HUES48 (cell line): Measurements from ENCODE around the gene SYCN.
"Not testable (repeated sequence)": the region's sequence is repeated elsewhere in the genome, so short reads cannot be mapped to it uniquely, and the experiment has no call there.

Experiments
- H3K27ac ChIP-seq: one replicate; pipeline ENCODE4 v1.7.0; 2013; ENCODE audit warnings: low read depth, low read length, inconsistent platforms
- H3K27me3 ChIP-seq: 2 replicates; pipeline ENCODE4 v1.6.1; 2013; ENCODE audit warnings: mild to moderate bottlenecking, low read length; ENCODE audit not compliant: control insufficient read depth, insufficient read depth
- H3K36me3 ChIP-seq: 2 replicates; pipeline ENCODE4 v1.6.1; 2013; ENCODE audit warnings: low read length; ENCODE audit not compliant: control insufficient read depth, insufficient read depth
- H3K4me1 ChIP-seq: 2 replicates; pipeline ENCODE4 v1.6.1; 2013; ENCODE audit warnings: mild to moderate bottlenecking, low read length; ENCODE audit not compliant: control insufficient read depth, insufficient read depth
- H3K4me3 ChIP-seq: 2 replicates; pipeline ENCODE4 v1.5.1; 2013; ENCODE audit warnings: mild to moderate bottlenecking, low read depth, low read length
- H3K9ac ChIP-seq: 2 replicates; pipeline ENCODE4 v1.6.1; 2013; ENCODE audit warnings: mild to moderate bottlenecking, low read depth, low read length, moderate library complexity
- H3K9me3 ChIP-seq: 2 replicates; pipeline ENCODE4 v1.6.1; 2013; ENCODE audit warnings: low read length; ENCODE audit not compliant: control insufficient read depth, insufficient read depth

The SYCN gene

GRCh38 chr19:39244410-39245100 is 40.5 kb upstream of the SYCN start, which contains the start of gene IFNL3:
Gene IFNL3, minus strand, starts transcription at chr19:39245006. Its CDS starts 39 bp downstream, at chr19:39244967.
- not testable (repeated sequence) for H3K9me3 ChIP-seq, H3K36me3 ChIP-seq, H3K4me1 ChIP-seq, H3K27ac ChIP-seq, H3K4me3 ChIP-seq, H3K9ac ChIP-seq
- peaks cover 30% of the 10 kb centered on the region for H3K27me3 ChIP-seq

GRCh38 chr19:39243741-39244140 is 39.7 kb upstream of the SYCN start:
- not testable (repeated sequence) for H3K4me3 ChIP-seq, H3K9ac ChIP-seq, H3K9me3 ChIP-seq, H3K4me1 ChIP-seq, H3K27ac ChIP-seq, H3K36me3 ChIP-seq
- peaks cover 29% of the 10 kb centered on the region for H3K27me3 ChIP-seq

- no peak overlapping the region for H3K9ac ChIP-seq
- no peaks in the 10 kb centered on the region for H3K4me1 ChIP-seq
- peaks cover 12% of the 10 kb centered on the region for H3K27me3 ChIP-seq
- H3K27ac ChIP-seq, result no peak overlapping the region
- H3K36me3 ChIP-seq, result no peaks in the 10 kb centered on the region
- no peak overlapping the region for H3K4me3 ChIP-seq
- no peaks in the 10 kb centered on the region for H3K9me3 ChIP-seq
Observed at GRCh38 chr19:39240421-39240820, 36.4 kb upstream of the SYCN start.

GRCh38 chr19:39238944-39239343 is 34.9 kb upstream of the SYCN start:
- H3K27ac ChIP-seq, result no peak overlapping the region
- H3K4me1 ChIP-seq, result no peaks in the 10 kb centered on the region

GRCh38 chr19:39238209-39238608 is 34.1 kb upstream of the SYCN start:
- H3K4me1 ChIP-seq, result no peaks in the 10 kb centered on the region
- H3K9me3 ChIP-seq, result no peaks in the 10 kb centered on the region
- H3K9ac ChIP-seq, result no peak overlapping the region
- H3K27me3 ChIP-seq, result peaks cover 12% of the 10 kb centered on the region
- H3K27ac ChIP-seq, result no peak overlapping the region
- H3K4me3 ChIP-seq, result no peak overlapping the region
- no peaks in the 10 kb centered on the region for H3K36me3 ChIP-seq

More at GRCh38 chr19:39238944-39239343, 34.9 kb upstream of the SYCN start:
- Histone ChIP-seq H3K9ac (no peak overlapping the region), H3K9me3 (no peaks in the 10 kb centered on the region), H3K36me3 (no peaks in the 10 kb centered on the region), H3K4me3 (no peak overlapping the region), H3K27me3 (peaks cover 12% of the 10 kb centered on the region)

- Histone ChIP-seq H3K27me3 (peaks cover 12% of the 10 kb centered on the region), H3K9me3 (no peaks in the 10 kb centered on the region), H3K4me3 (no peak overlapping the region), H3K27ac (no peak overlapping the region), H3K9ac (no peak overlapping the region), H3K4me1 (no peaks in the 10 kb centered on the region), H3K36me3 (no peaks in the 10 kb centered on the region)
Observed at GRCh38 chr19:39237200-39238184, 33.4 kb upstream of the SYCN start.

GRCh38 chr19:39236527-39236926 is 32.5 kb upstream of the SYCN start:
- Histone ChIP-seq H3K36me3 (no peaks in the 10 kb centered on the region), H3K9me3 (no peaks in the 10 kb centered on the region), H3K27me3 (peaks cover 12% of the 10 kb centered on the region), H3K9ac (no peak overlapping the region), H3K27ac (no peak overlapping the region), H3K4me3 (no peak overlapping the region), H3K4me1 (no peaks in the 10 kb centered on the region)

GRCh38 chr19:39232708-39233107 is 28.6 kb upstream of the SYCN start:
- H3K9ac ChIP-seq, result no peak overlapping the region
- H3K9me3 ChIP-seq, result no peaks in the 10 kb centered on the region
- H3K27ac ChIP-seq, result no peak overlapping the region
- no peaks in the 10 kb centered on the region for H3K4me1 ChIP-seq
- no peaks in the 10 kb centered on the region for H3K36me3 ChIP-seq
- no peak overlapping the region for H3K4me3 ChIP-seq
- no peaks in the 10 kb centered on the region for H3K27me3 ChIP-seq

GRCh38 chr19:39230096-39230764 is 26.2 kb upstream of the SYCN start:
- H3K27ac ChIP-seq, result no peak overlapping the region
- H3K27me3 ChIP-seq, result 0 out of 2 replicates have a peak, but pooled peaks cover 5% of the 10 kb centered on the region
- H3K36me3 ChIP-seq, result no peaks in the 10 kb centered on the region
- H3K4me1 ChIP-seq, result no peaks in the 10 kb centered on the region
- no peak overlapping the region for H3K4me3 ChIP-seq
- H3K9me3 ChIP-seq, result no peaks in the 10 kb centered on the region
- H3K9ac ChIP-seq, result no peak overlapping the region

GRCh38 chr19:39224910-39225309 is 20.8 kb upstream of the SYCN start:
- no peak overlapping the region for H3K9ac ChIP-seq
- H3K9me3 ChIP-seq, result no peaks in the 10 kb centered on the region
- no peaks in the 10 kb centered on the region for H3K4me1 ChIP-seq
- H3K27ac ChIP-seq, result no peak overlapping the region
- no peak overlapping the region for H3K4me3 ChIP-seq
- H3K27me3 ChIP-seq, result 0 out of 2 replicates have a peak, but pooled peaks cover 5% of the 10 kb centered on the region
- H3K36me3 ChIP-seq, result no peaks in the 10 kb centered on the region
